Gastroesophageal sphincter (tissue), 2 donors: ENCODE measurements around the gene FNTB.

Experiments
- POLR2A ChIP-seq, 2 donors: fragments of 450-650 bp; IDR thresholded peaks; one replicate each; pipeline ENCODE4 v1.6.1; 2017; ENCODE audit warnings: antibody characterized with exemption in 2 of 2, mild to moderate bottlenecking in 2 of 2, moderate library complexity in 1 of 2
- POLR2AphosphoS5 ChIP-seq: sonication (generic); formaldehyde crosslinking; IDR thresholded peaks from one replicate; pipeline ENCODE4 v1.6.1; 2017; ENCODE audit warnings: antibody characterized with exemption

GRCh38 chr14:65062096-65063075, 75.7 kb downstream of the FNTB start:
- TF ChIP-seq POLR2AphosphoS5 (no peak), POLR2A (IDR thresholded peaks at IDR 0.05) (no peak)
